A549 treated with RU486 at 1 μM for 4 hours (cell line): Measurements from ENCODE around the gene GEN1. TPM values are rescaled to one million over a fixed set of nuclear protein-coding genes. Genes with fewer than 3 reads are reported as not detected.

Experiments
- total RNA-seq: library from RNA; stranded (reverse); fragments of 200-300 nt; extraction: Qiagen RNA extraction; gene quantifications from 5 replicates; pipeline ENCODE4 v1.2.3, GENCODE V29; 2022; ENCODE audit warnings: low read depth

GEN1 gene
- total RNA-seq, result 6.8 to 15.6 TPM (median 13.0 TPM) in 5 replicates

GRCh38 chr2:17753803-17754663 lies at the start of gene GEN1, which contains the start of gene SMC6:
Gene GEN1 (plus strand): TSS chr2:17754138. CDS start chr2:17759944, 5,806 bp downstream.
Gene SMC6 (minus strand): TSS chr2:17753810. CDS start chr2:17745946, 7,864 bp downstream.

GRCh38 chr2:17816396-17817245 lies 62.7 kb downstream of the GEN1 start, which contains the start of gene MSGN1:
Gene MSGN1 (plus strand): TSS chr2:17816460. CDS start chr2:17816519, 59 bp downstream.

Other genes starting within 250 kb of the GEN1 start
- not detected in 5 replicates for gene RAD51AP2, start 235.7 kb upstream of the GEN1 start, total RNA-seq
- gene VSNL1, start 213.4 kb upstream of the GEN1 start, total RNA-seq, result not detected in 5 replicates
- 14.6 to 37.2 TPM (median 31.7 TPM) in 5 replicates for gene SMC6, start 328 bp upstream of the GEN1 start, total RNA-seq
- gene MSGN1, start 62.3 kb downstream of the GEN1 start, total RNA-seq, result not detected in 5 replicates
- 0.87 to 1.3 TPM (median 1.1 TPM) in 5 replicates for gene KCNS3, start 124.5 kb downstream of the GEN1 start, total RNA-seq